ENCODE results near the gene ENTPD8.

ENTPD8 gene

GRCh38 chr9:137480686-137481683, 39.8 kb upstream of the ENTPD8 start:
- no peak for TF ChIP-seq CTCF (IDR thresholded peaks at IDR 0.05; ENCODE audit: control insufficient read depth, extremely low read depth, insufficient read depth)
- no peak for DNase-seq (ENCODE audit: low read depth)

GRCh38 chr9:137479892-137480685, 38.9 kb upstream of the ENTPD8 start:
- no peak for DNase-seq (ENCODE audit: low read depth)
- H3K4me3 ChIP-seq (ENCODE audit: low read depth, low read length), result no peak overlapping the region
- TF ChIP-seq CTCF (IDR thresholded peaks at IDR 0.05; ENCODE audit: control insufficient read depth, extremely low read depth, insufficient read depth), result no peak

More at GRCh38 chr9:137480686-137481683, 39.8 kb upstream of the ENTPD8 start:
- no peak overlapping the region for H3K4me3 ChIP-seq (ENCODE audit: low read depth, low read length)

GRCh38 chr9:137478962-137479861, 38.1 kb upstream of the ENTPD8 start:
- DNase-seq (ENCODE audit: low read depth), result no peak
- no peak for TF ChIP-seq CTCF (IDR thresholded peaks at IDR 0.05; ENCODE audit: control insufficient read depth, extremely low read depth, insufficient read depth)
- H3K4me3 ChIP-seq (ENCODE audit: low read depth, low read length), result no peak overlapping the region

- no peak for TF ChIP-seq CTCF (IDR thresholded peaks at IDR 0.05; ENCODE audit: control insufficient read depth, extremely low read depth, insufficient read depth)
- DNase-seq (ENCODE audit: low read depth), result no peak
- no peak overlapping the region for H3K4me3 ChIP-seq (ENCODE audit: low read depth, low read length)
Measured at GRCh38 chr9:137478613-137478961, 37.4 kb upstream of the ENTPD8 start.

GRCh38 chr9:137477778-137478612, 36.8 kb upstream of the ENTPD8 start:
- DNase-seq (ENCODE audit: low read depth), result no peak
- no peak overlapping the region for H3K4me3 ChIP-seq (ENCODE audit: low read depth, low read length)
- no peak for TF ChIP-seq CTCF (IDR thresholded peaks at IDR 0.05; ENCODE audit: control insufficient read depth, extremely low read depth, insufficient read depth)
